ENCODE measurements around the gene ROCK2.

GRCh38 chr2:11389551-11390398, 45.3 kb upstream of the ROCK2 start:
- no peak for TF ChIP-seq POLR2A (IDR thresholded peaks at IDR 0.05; ENCODE audit: extremely low read depth, insufficient read length)
- TF ChIP-seq CTCF (IDR thresholded peaks at IDR 0.05; ENCODE audit: low read depth, low read length): no peak
